ENCODE data around the gene PBX3. TPM values are rescaled to one million over a fixed set of nuclear protein-coding genes. Genes with fewer than 3 reads are reported as not detected.
"Not testable (repeated sequence)": the region's sequence is repeated elsewhere in the genome, so short reads cannot be mapped to it uniquely, and the experiment has no call there.

Gene PBX3
- total and polyA plus RNA-seq, 10 donors, result 7.2 to 58.4 (median 34.1) TPM

DNA sequence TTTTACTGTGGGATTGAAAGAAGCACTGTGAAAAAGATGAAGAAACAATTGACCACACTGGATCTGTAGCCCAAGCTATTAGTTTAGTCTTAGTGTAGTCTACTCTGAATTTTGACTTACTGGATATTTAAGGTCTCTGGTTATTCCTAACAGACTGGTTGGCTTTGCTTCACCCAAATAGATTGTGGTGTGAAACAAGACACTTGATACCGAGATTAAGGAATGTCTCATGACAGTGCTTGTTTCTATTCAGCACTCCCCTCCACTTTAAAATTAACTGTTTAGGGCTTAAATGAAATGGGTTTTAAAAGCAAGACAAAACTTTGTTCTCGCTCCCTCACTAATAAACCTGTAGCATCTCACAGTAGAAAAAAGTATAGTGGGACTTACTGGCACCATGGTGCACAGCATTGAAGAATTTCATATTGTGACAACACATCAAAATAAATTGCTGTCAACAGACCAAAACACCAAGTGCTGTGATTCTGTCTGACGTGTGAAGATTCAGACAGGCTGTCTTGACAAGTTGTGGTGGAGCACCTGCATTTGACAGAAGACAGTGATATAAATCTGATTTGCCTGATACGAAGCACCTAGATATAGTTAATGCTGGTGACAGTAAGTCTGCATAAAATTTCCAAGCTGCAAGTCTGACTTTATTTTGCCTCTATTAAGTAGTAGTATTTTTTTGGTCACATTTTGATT, 73.1 kb downstream of the PBX3 start:
- Histone ChIP-seq H3K27me3 (replicated peaks in 1 of 7) (no peaks in the 10 kb centered on the region), H3K4me1 (peaks cover 17 to 56% (median 48%) of the 10 kb centered on the region in 6 donors), H3K27ac (no peak overlapping the region), H3K36me3 (no peaks in the 10 kb centered on the region), H3K9me3 (no peaks in the 10 kb centered on the region), H3K4me3 (no peak overlapping the region)
- no peak for DNase-seq
- 50 to 69% (median 62%) methylated on average over 4 of the region's 4 CpGs for WGBS, 5 donors
- intact Hi-C loops (cut with DNase I; ENCODE audit: low total_unique reads), result no loop called here
- TF ChIP-seq CTCF (IDR thresholded peaks at IDR 0.05 in 8 of 11, conservative IDR thresholded peaks at IDR 0.05 in 3 of 11), result no peak
- TF ChIP-seq POLR2AphosphoS5 (IDR thresholded peaks at IDR 0.05), result no peak
- TF ChIP-seq POLR2A (IDR thresholded peaks at IDR 0.05), result no peak

- intact Hi-C loops (cut with DNase I; ENCODE audit: low total_unique reads), result no loop called here
- 42 to 62% (median 43%) methylated on average over 4 of the region's 4 CpGs for WGBS, 5 donors
- TF ChIP-seq POLR2AphosphoS5 (IDR thresholded peaks at IDR 0.05), result no peak
- TF ChIP-seq POLR2A (IDR thresholded peaks at IDR 0.05), result no peak
- TF ChIP-seq CTCF (IDR thresholded peaks at IDR 0.05 in 8 of 11, conservative IDR thresholded peaks at IDR 0.05 in 3 of 11), result no peak
- DNase-seq, result no peak
- no peaks in the 10 kb centered on the region for H3K36me3 ChIP-seq
- no peaks in the 10 kb centered on the region for H3K27me3 ChIP-seq (replicated peaks in 1 of 7)
- H3K4me3 ChIP-seq, result peak overlapping the region in 2 of 8 donors; percentile 4 to 34
- no peaks in the 10 kb centered on the region for H3K9me3 ChIP-seq
- peak overlapping the region in 3 of 8 donors; percentile 13 to 42 (median 16) for H3K27ac ChIP-seq
- peaks cover 17 to 64% (median 48%) of the 10 kb centered on the region in 6 donors for H3K4me1 ChIP-seq
Observed at GRCh38 chr9:125821078-125821477, 73.9 kb downstream of the PBX3 start.

DNA sequence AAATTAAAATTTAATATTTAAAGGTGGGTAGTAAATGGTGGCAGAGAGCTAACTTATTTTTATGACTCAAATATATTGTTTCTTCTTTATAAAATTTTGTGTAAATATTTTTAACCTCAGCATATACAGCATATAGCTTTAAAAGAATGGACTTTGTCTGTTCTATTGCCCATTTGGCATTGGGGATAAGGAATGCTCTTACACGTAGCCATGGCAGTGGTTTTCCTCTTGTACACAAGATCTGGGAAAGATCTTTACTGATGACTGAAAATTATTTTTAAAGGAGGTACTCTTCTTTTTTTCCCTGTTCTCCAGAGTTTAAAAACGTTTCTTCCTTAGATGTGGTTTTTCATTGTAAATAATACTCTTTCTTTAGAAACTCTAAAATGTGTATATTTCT, 75.0 kb downstream of the PBX3 start:
- TF ChIP-seq POLR2A (IDR thresholded peaks at IDR 0.05), result no peak
- TF ChIP-seq CTCF (IDR thresholded peaks at IDR 0.05 in 8 of 11, conservative IDR thresholded peaks at IDR 0.05 in 3 of 11), result no peak
- TF ChIP-seq POLR2AphosphoS5 (IDR thresholded peaks at IDR 0.05), result no peak
- intact Hi-C loops (cut with DNase I; ENCODE audit: low total_unique reads), result no loop called here
- 44 to 59% (median 54%) methylated on average over 2 of the region's 2 CpGs for WGBS, 5 donors

GRCh38 chr9:125822902-125823301, 75.7 kb downstream of the PBX3 start:
- Histone ChIP-seq H3K27ac (peak overlapping the region in 1 of 8 donors; percentile 76), H3K36me3 (no peaks in the 10 kb centered on the region), H3K4me3 (no peak overlapping the region), H3K4me1 (peaks cover 17 to 64% (median 48%) of the 10 kb centered on the region in 6 donors), H3K27me3 (replicated peaks in 1 of 7) (no peaks in the 10 kb centered on the region), H3K9me3 (no peaks in the 10 kb centered on the region)
- WGBS, 5 donors, result 55 to 74% (median 59%) methylated on average over 2 of the region's 2 CpGs
- intact Hi-C loops (cut with DNase I; ENCODE audit: low total_unique reads), result no loop called here
- TF ChIP-seq POLR2A (IDR thresholded peaks at IDR 0.05), result no peak
- TF ChIP-seq CTCF (IDR thresholded peaks at IDR 0.05 in 8 of 11, conservative IDR thresholded peaks at IDR 0.05 in 3 of 11), result no peak
- no peak for TF ChIP-seq POLR2AphosphoS5 (IDR thresholded peaks at IDR 0.05)
- DNase-seq, result no peak

More for the DNA sequence above, 75.0 kb downstream of the PBX3 start:
- Histone ChIP-seq H3K36me3 (no peaks in the 10 kb centered on the region), H3K27me3 (replicated peaks in 1 of 7) (no peaks in the 10 kb centered on the region), H3K27ac (no peak overlapping the region), H3K4me3 (no peak overlapping the region), H3K9me3 (no peaks in the 10 kb centered on the region), H3K4me1 (peaks cover 17 to 64% (median 48%) of the 10 kb centered on the region in 6 donors)
- DNase-seq, result no peak

- H3K36me3 ChIP-seq; H3K9me3 ChIP-seq; H3K27me3 ChIP-seq (replicated peaks in 1 of 7); DNase-seq; intact Hi-C loops (cut with DNase I; ENCODE audit: low total_unique reads): not testable (repeated sequence)
- Histone ChIP-seq H3K27ac (peak overlapping the region; percentile 54 to 81 (median 72)), H3K4me1 (peaks cover 17 to 67% (median 51%) of the 10 kb centered on the region in 6 donors), H3K4me3 (peak overlapping the region in 7 of 8 donors; percentile 18 to 63 (median 32))
- 34 to 52% (median 37%) methylated on average over 6 of the region's 6 CpGs for WGBS, 5 donors
Observed at GRCh38 chr9:125823874-125824406, 76.8 kb downstream of the PBX3 start.
